NB4 (cell line): ENCODE results near the gene PMEPA1.

Source experiments
- POLR2A ChIP-seq: IDR thresholded peaks from 2 replicates; pipeline ENCODE4 v1.6.1; 2011; ENCODE audit warnings: mild to moderate bottlenecking; ENCODE audit not compliant: insufficient read length; ENCODE audit errors: extremely low read depth
- TF ChIP-seq, protein P1 (sequence below): IDR thresholded peaks from 2 replicates; pipeline ENCODE4 v1.6.1; 2011; ENCODE audit warnings: low read depth, low read length
- TF ChIP-seq, protein P2 (sequence below): IDR thresholded peaks from one replicate; pipeline ENCODE4 v1.5.1; 2012; ENCODE audit warnings: low read depth, low read length

DNA sequence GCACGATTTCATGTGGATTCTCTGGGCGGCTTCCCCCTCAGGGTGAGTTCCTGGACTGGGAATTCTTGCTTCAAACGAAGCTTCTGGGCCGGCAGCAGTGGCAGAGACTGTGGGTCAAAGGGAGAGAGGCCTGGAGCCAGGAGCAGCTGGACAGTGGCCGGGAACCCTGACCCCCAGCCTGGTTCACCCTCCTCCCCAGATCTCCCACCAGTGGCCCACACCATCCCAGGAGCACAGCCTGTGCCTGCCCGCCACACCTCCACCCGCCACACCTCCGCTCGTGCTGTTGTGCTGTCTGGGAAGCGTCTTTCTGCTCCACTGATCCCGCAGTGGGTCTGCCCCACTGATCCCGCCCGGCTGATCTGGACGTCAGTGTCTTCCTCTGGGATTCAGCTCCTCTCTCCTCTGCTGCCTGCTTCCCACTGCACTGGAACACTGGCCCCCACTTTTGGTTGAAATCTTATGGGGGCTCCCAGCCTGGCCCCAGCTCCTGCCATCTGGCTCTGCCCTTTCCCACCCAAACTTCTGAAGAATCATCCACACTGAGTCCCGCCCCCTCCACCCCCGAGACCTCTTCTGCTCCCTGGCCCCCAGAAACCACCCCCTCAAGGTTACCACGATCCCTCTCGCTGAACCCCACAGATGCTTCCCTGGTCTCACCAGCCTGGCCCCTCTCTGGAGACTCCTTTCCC is 99.4 kb downstream of the PMEPA1 start:
- TF ChIP-seq, protein P1, sequence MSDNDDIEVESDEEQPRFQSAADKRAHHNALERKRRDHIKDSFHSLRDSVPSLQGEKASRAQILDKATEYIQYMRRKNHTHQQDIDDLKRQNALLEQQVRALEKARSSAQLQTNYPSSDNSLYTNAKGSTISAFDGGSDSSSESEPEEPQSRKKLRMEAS = no peak
- TF ChIP-seq, protein P2, sequence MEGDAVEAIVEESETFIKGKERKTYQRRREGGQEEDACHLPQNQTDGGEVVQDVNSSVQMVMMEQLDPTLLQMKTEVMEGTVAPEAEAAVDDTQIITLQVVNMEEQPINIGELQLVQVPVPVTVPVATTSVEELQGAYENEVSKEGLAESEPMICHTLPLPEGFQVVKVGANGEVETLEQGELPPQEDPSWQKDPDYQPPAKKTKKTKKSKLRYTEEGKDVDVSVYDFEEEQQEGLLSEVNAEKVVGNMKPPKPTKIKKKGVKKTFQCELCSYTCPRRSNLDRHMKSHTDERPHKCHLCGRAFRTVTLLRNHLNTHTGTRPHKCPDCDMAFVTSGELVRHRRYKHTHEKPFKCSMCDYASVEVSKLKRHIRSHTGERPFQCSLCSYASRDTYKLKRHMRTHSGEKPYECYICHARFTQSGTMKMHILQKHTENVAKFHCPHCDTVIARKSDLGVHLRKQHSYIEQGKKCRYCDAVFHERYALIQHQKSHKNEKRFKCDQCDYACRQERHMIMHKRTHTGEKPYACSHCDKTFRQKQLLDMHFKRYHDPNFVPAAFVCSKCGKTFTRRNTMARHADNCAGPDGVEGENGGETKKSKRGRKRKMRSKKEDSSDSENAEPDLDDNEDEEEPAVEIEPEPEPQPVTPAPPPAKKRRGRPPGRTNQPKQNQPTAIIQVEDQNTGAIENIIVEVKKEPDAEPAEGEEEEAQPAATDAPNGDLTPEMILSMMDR = no peak
- no peak for TF ChIP-seq POLR2A
